LNCaP clone FGC (cell line): Measurements from ENCODE around the gene PRDM16.

Source experiments
- DNase-seq: peaks from one replicate; pipeline ENCODE4 v3.0.0-alpha.2; 2011; ENCODE audit warnings: low read depth
- H3K4me3 ChIP-seq: 2 replicates; pipeline ENCODE4 v1.5.1; 2011; ENCODE audit warnings: mild to moderate bottlenecking, low read depth, low read length, control low read depth
- CTCF ChIP-seq: IDR thresholded peaks from 2 replicates; pipeline ENCODE4 v1.5.1; 2012; ENCODE audit warnings: mild to moderate bottlenecking; ENCODE audit not compliant: control insufficient read depth, insufficient read depth; ENCODE audit errors: extremely low read depth

PRDM16 gene

DNA sequence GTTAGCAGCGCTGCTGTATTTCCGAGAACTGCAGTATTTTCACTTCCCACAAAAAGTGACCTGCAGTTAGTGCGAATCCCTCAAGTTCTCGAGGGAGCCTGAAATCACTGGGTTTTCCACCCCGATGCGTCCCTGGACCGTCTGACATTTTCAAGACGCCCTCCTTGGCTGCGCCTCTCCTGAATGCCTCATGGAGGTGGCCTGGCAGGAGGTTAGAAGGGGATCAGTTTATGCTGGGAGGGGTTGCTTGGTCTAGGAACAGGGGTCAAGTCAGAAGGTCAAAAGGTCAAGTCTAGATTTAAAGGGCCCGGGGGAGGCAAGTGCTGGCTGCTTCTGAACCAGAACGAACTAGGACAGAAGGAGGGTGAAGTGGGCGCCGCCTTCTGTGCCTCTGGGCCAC, 176.8 kb downstream of the PRDM16 start:
- TF ChIP-seq CTCF, result no peak
- no peak for DNase-seq
- H3K4me3 ChIP-seq, result no peak overlapping the region

- no peak for TF ChIP-seq CTCF
- no peak for DNase-seq
- no peak overlapping the region for H3K4me3 ChIP-seq
These were observed 177.2 kb downstream of the PRDM16 start for GRCh38 chr1:3246251-3246650.

GRCh38 chr1:3247521-3248121, 178.6 kb downstream of the PRDM16 start:
- no peak overlapping the region for H3K4me3 ChIP-seq
- DNase-seq, result no peak
- no peak for TF ChIP-seq CTCF

- no peak for DNase-seq
- H3K4me3 ChIP-seq, result no peak overlapping the region
- TF ChIP-seq CTCF, result no peak
These were observed 179.4 kb downstream of the PRDM16 start for GRCh38 chr1:3248155-3249141.

DNA sequence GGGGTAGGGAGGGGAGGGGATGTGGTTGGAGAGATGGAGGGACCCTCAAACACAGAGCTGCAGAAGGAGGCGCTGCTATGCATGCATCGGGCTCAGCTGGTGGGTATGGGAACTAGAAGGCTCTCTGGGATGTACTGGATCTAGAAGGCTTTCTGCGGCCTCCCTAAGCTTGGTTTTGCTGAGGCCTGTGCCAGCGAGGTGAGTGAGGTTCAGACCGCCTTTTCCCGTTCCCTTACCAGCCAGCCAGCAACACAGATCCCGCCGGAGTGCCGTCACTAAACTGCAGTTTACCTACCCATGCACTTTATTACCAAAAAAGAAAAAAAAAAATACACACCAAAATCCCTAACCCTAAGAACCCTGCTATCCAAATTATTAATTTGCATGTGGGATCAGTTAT, 180.2 kb downstream of the PRDM16 start:
- TF ChIP-seq CTCF, result no peak
- DNase-seq, result no peak
- no peak overlapping the region for H3K4me3 ChIP-seq

DNA sequence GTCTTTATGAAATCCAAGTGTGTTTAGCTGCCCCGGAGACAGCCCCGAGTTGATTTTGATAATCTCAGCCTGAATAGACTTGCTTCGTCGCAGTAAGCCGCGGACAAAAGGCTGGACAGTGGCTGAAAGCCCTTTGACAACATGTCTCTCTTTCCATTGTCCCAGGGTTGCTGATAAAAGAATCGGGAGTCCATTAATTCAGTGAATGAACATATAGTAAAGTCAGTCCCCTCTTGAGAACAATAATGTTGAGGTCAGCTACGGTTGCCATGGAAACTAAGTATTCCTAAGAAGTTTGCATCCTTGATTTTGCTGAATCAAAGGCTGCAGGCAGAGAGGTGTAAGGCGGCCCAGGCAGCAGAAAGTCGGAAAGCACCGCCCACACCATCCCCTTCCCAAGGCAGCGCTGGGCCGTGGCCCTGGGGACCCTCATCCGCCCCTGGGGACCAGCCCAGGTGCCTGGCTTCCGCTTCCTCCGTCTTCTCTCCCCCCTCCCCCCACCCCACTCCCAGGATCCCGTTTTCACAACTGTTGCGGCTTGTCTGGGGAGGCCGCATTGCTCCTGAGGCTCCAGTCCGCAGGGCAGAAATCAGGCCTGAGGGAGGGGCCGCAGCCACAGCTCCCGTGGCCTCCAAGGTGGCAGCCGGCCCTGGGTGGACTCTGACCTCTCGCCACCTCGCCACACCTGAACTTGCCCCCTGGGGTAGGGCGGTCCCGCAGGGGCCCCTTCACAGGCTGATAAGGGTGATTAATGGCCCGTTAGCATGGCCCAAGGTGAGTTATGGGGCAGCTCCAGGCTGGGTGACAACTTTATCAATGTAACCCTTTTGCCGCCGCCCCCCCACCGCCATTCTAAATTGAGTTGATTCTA, 180.9 kb downstream of the PRDM16 start:
- no peak for DNase-seq
- TF ChIP-seq CTCF, result no peak
- H3K4me3 ChIP-seq, result no peak overlapping the region
